ENCODE data around the gene GPR37L1. TPM values are rescaled to one million over a fixed set of nuclear protein-coding genes. Genes with fewer than 3 reads are reported as not detected.

The GPR37L1 gene
- total and polyA plus RNA-seq, 2 of the 8 experiments (the other 6 are each of a cell fraction or from before 2014, with no cell fraction given): 0.13 to 0.23 TPM

GRCh38 chr1:202157945-202158344 lies 35.2 kb downstream of the GPR37L1 start:
- no peak overlapping the region for H4K91ac ChIP-seq (replicated peaks; ENCODE audit: insufficient read length, low read length)
- no peak overlapping the region for H3K27ac ChIP-seq (ENCODE audit: low read depth, low read length)
- H2AK5ac ChIP-seq (ENCODE audit: low read depth, low read length): no peak overlapping the region
- H4K8ac ChIP-seq (ENCODE audit: extremely low read depth, insufficient read depth, low read length): no peak overlapping the region
- H4K20me1 ChIP-seq (replicated peaks in 1 of 2; ENCODE audit: control insufficient read depth in 1 of 2, insufficient read depth in 2 of 2, low read length in 2 of 2): no peaks in the 10 kb centered on the region
- no peak overlapping the region for H3K23ac ChIP-seq (ENCODE audit: insufficient read length)
- no peaks in the 10 kb centered on the region for H3K79me1 ChIP-seq (ENCODE audit: low read depth, low read length)
- H3K9ac ChIP-seq (replicated peaks in 1 of 4; ENCODE audit: extremely low read depth in 1 of 4, low read depth in 3 of 4, low read length in 3 of 4): no peak overlapping the region
- no peaks in the 10 kb centered on the region for H3K27me3 ChIP-seq (replicated peaks in 1 of 4; ENCODE audit: control insufficient read depth in 3 of 4, extremely low read depth in 1 of 4, insufficient read depth in 3 of 4, low read length in 3 of 4)
- no peak overlapping the region for H2AFZ ChIP-seq (ENCODE audit: low read length)
- no peak for TF ChIP-seq SIX5 (IDR thresholded peaks at IDR 0.05; ENCODE audit: low read depth, low read length)
- no peak for TF ChIP-seq PHF8 (conservative IDR thresholded peaks at IDR 0.05; ENCODE audit: low read depth, low read length)
- no peak for TF ChIP-seq GTF2F1 (IDR thresholded peaks at IDR 0.05; ENCODE audit: borderline replicate concordance, low read depth, low read length)
- no peak overlapping the region for H3K14ac ChIP-seq (ENCODE audit: insufficient read length)
- CTCF ChIA-PET (ENCODE audit: partially characterized antibody): interaction anchor here (0.7 to 5.2 kb wide), 3 partner anchors 9 to 22 kb away, joined by 3 to 77 read pairs (median 50); partner anchors contain the start of gene ARL8A
- no peak overlapping the region for H2BK5ac ChIP-seq (ENCODE audit: low read depth, low read length)
- H2BK120ac ChIP-seq (replicated peaks; ENCODE audit: low read depth, low read length): no peak overlapping the region
- H3K4me1 ChIP-seq (replicated peaks in 1 of 4; ENCODE audit: control insufficient read depth in 3 of 4, insufficient read depth in 4 of 4, low read length in 3 of 4): peaks cover 2 to 28% (median 11%) of the 10 kb centered on the region in 4 experiments
- H3K4ac ChIP-seq (replicated peaks; ENCODE audit: insufficient read length, low read depth, low read length): no peak overlapping the region
- no peaks in the 10 kb centered on the region for H3K79me2 ChIP-seq (ENCODE audit: control insufficient read depth in 1 of 2, insufficient read depth in 2 of 2, low read length in 2 of 2)
- no peak overlapping the region for H2BK12ac ChIP-seq (ENCODE audit: low read depth, low read length)
- no peak overlapping the region for H3K18ac ChIP-seq (ENCODE audit: extremely low read depth, low read length)
- POLR2A ChIA-PET (ENCODE audit: partially characterized antibody): no interaction called here
- H2BK15ac ChIP-seq (ENCODE audit: low read length): no peak overlapping the region
- no peaks in the 10 kb centered on the region; a peak in 1 of 4 replicates for H3K9me3 ChIP-seq (ENCODE audit: insufficient read depth in 2 of 2, low read depth in 1 of 2, low read length in 1 of 2)
- no peak overlapping the region for H3K4me3 ChIP-seq (ENCODE audit: extremely low read depth in 1 of 4, insufficient read depth in 2 of 4, low read depth in 3 of 4, low read length in 4 of 4)
- H3K4me2 ChIP-seq (ENCODE audit: insufficient read depth in 1 of 2, low read depth in 2 of 2, low read length in 2 of 2): no peak overlapping the region
- H4K5ac ChIP-seq (ENCODE audit: insufficient read length, low read depth, low read length): no peak overlapping the region
- 91% methylated on average over 10 of the region's 10 CpGs; no CpG with 5 or more reads in 1 of the 2 experiments for WGBS, 2 experiments (ENCODE audit: extremely low coverage in 1 of 2, insufficient coverage in 1 of 2, insufficient read length in 1 of 2, insufficient replicate concordance in 2 of 2, low coverage in 1 of 2, low lambda C conversion rate in 2 of 2, missing lambda C conversion rate in 1 of 2)
- DNase-seq (ENCODE audit: low read depth in 1 of 2, low spot score in 2 of 2) (no peak), FAIRE-seq (no peak)
- no peaks in the 10 kb centered on the region for H3K36me3 ChIP-seq (ENCODE audit: control insufficient read depth in 2 of 4, insufficient read depth in 4 of 4, low read length in 3 of 4)
- no peak overlapping the region for H2BK20ac ChIP-seq (ENCODE audit: low read length)
- no peaks in the 10 kb centered on the region for H3K23me2 ChIP-seq (ENCODE audit: low read depth, low read length)
- H3K56ac ChIP-seq (replicated peaks; ENCODE audit: insufficient read length, low read depth, low read length): no peak overlapping the region
